Immature natural killer cell (primary cell): ENCODE measurements around the gene SLC9A9. TPM values are rescaled to one million over a fixed set of nuclear protein-coding genes. Genes with fewer than 3 reads are reported as not detected.
"Not testable (repeated sequence)": the region's sequence is repeated elsewhere in the genome, so short reads cannot be mapped to it uniquely, and the experiment has no call there.

Source experiments
- DNase-seq, 3 donors: peaks; one replicate each; pipeline ENCODE4 v3.0.0; 2022; ENCODE audit warnings: mixed read lengths in 1 of 3
- H3K27ac Mint-ChIP-seq, 6 donors: one replicate each; pipeline ENCODE4 v1.8.0; 2020; ENCODE audit warnings: mixed read lengths in 6 of 6, mild to moderate bottlenecking in 5 of 6, inconsistent platforms in 4 of 6, moderate library complexity in 3 of 6
- H3K27me3 Mint-ChIP-seq, 3 donors: one replicate each; pipeline ENCODE4 v1.8.0; 2020 to 2021; ENCODE audit warnings: low read depth in 3 of 3, mild to moderate bottlenecking in 3 of 3, mixed read lengths in 3 of 3, moderate library complexity in 3 of 3, inconsistent platforms in 1 of 3
- H3K36me3 Mint-ChIP-seq, 3 donors: one replicate each; pipeline ENCODE4 v1.8.0; 2020; ENCODE audit warnings: mixed read lengths in 3 of 3, inconsistent platforms in 2 of 3, mild to moderate bottlenecking in 2 of 3
- H3K4me1 Mint-ChIP-seq, 2 donors: one replicate each; pipeline ENCODE4 v1.8.0; 2020; ENCODE audit warnings: inconsistent platforms in 2 of 2, mild to moderate bottlenecking in 2 of 2, mixed read lengths in 2 of 2, moderate library complexity in 1 of 2
- H3K4me3 Mint-ChIP-seq, 5 donors: one replicate each; pipeline ENCODE4 v1.8.0; 2020; ENCODE audit warnings: mild to moderate bottlenecking in 5 of 5, mixed read lengths in 5 of 5, inconsistent platforms in 3 of 5, moderate library complexity in 3 of 5
- H3K9me3 Mint-ChIP-seq, 6 donors: one replicate each; pipeline ENCODE4 v1.8.0; 2020; ENCODE audit warnings: mild to moderate bottlenecking in 6 of 6, mixed read lengths in 6 of 6, inconsistent platforms in 4 of 6, moderate library complexity in 3 of 6
- polyA plus RNA-seq, 3 donors: library from polyadenylated mRNA; unstranded; fragments of 300-500 nt; fragmentation: Illumina TruSeq; gene quantifications; one replicate each; pipeline ENCODE4 v1.2.3, GENCODE V29; 2021

The SLC9A9 gene
- 10 to 100 TPM; 17.2 to 21.3 (median 19.7) TPM for polyA plus RNA-seq

DNA sequence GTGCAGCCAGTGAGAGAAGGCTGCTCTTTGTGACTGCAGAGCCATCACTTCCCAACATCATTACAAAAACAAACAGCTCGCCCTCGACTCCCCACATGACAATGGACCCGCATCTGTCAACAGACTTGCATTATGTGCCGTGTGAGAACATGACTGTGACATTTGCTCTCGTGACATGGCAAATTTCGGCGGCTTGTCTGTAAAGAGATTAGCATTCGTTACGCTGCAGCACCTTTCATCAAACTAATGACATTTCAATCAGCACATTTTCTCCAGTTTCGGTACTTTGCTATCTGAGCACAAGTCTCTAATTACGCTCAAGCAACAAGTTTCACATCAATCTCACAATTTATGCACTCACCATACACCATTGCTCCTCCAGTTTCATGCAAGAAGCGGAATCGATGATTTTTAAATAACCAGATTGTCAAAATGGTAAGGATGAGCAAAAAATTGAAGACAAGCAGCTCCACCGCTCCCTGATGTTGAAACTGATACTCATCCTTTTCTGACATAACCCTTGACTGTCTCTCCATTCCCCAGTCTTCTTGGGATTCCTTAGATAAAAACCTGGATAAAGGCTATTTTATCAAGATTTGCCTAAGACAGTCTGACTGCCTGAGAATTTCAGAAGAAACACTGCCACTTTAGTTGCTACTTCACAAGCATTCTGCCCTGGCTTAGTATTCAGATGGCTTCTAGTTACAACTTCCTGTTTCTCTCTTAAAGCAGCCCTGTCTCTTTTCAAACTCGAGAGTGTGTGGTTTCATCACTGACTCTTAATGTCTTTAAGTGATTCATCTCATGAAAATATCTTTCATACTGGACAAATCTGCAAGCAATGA is at the start of gene SLC9A9:
Gene SLC9A9, minus strand, starts transcription at position 682 of the 845 bp plus-strand sequence. Its CDS starts 146 bp downstream, at position 536.
- DNase-seq, result peak; percentile 20 to 48 (median 22)
- H3K36me3 Mint-ChIP-seq, result no peaks in the 10 kb centered on the region
- peak within 1 kb of the TSS; percentile 84 to 97 (median 92) for H3K27ac Mint-ChIP-seq
- H3K27me3 Mint-ChIP-seq, result peaks cover 0 to 3% (median 0%) of the 10 kb centered on the region in 3 donors
- no peaks in the 10 kb centered on the region for H3K9me3 Mint-ChIP-seq
- peak within 1 kb of the TSS; percentile 93 to 98 (median 96) for H3K4me3 Mint-ChIP-seq
- H3K4me1 Mint-ChIP-seq, result peaks cover 26 to 55% of the 10 kb centered on the region in 2 donors

DNA sequence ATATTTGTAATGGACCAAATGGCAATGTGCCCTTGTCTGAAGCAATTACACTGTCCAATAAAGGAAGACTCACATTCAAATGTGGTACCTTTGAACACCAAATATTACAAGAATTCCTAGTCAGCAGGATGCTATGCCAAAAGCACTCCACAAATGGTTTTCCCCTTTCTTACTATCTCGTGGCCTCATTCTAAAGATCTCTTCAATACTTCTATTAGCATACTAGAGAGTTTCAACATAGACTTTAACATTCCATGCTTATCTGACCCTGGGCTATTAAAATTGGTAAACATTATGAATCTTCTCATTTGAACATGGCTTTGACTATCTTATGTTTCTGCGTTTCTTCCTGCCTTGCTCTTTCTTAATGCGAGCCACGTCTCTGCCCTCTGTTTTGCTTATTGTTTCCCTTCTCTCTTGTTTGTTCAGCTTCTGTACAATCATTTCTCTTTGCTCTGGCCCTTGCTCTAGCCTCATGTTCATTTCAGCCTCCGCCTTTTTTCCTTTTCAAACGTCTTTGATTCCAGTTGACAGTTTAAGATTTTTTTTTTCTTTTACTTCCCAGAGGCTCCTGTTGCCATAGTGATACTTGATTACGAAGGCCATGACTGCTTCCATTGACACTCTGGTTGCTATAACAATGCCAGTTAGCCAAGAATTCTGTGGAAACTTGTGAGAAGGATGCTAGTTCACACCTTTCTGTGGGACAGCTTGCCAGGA is 49.5 kb upstream of the SLC9A9 start:
- Mint-ChIP-seq H3K4me3 (no peak overlapping the region), H3K9me3 (no peaks in the 10 kb centered on the region), H3K27ac (no peak overlapping the region), H3K4me1 (no peaks in the 10 kb centered on the region), H3K27me3 (peaks cover 3 to 5% (median 3%) of the 10 kb centered on the region in 3 donors), H3K36me3 (no peaks in the 10 kb centered on the region)
- DNase-seq, result no peak

GRCh38 chr3:143896486-143896885 is 48.2 kb upstream of the SLC9A9 start:
- DNase-seq, result no peak
- H3K27ac Mint-ChIP-seq, result no peak overlapping the region
- no peaks in the 10 kb centered on the region for H3K36me3 Mint-ChIP-seq
- H3K4me1 Mint-ChIP-seq, result no peaks in the 10 kb centered on the region
- peaks cover 3 to 7% (median 5%) of the 10 kb centered on the region in 3 donors for H3K27me3 Mint-ChIP-seq
- no peak overlapping the region for H3K4me3 Mint-ChIP-seq
- peaks cover 0 to 2% (median 0%) of the 10 kb centered on the region in 6 donors for H3K9me3 Mint-ChIP-seq

- no peak for DNase-seq
- H3K4me3 Mint-ChIP-seq, result no peak overlapping the region
Measured at GRCh38 chr3:143895805-143896204, 47.5 kb upstream of the SLC9A9 start.

DNA sequence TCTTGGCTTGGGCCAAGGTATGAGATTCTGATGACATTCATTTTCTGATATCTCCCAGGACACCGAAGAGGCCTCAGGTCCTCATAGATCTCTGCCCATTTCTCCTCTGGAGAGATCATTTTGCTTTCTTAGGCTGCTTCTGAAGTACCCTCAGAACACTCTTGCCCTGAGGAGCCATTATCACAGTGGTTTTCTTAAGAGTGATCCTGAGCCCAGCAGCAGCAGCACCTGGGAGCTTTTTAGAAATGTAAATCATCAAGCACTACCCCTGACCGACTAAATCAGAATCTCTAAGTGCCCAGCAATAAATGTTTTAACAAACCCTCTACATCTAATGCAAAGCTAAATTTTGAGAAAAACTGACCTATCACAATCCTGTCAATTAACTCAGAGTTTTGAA is 40.6 kb upstream of the SLC9A9 start:
- H3K9me3 Mint-ChIP-seq, result peaks cover 0 to 2% (median 0%) of the 10 kb centered on the region in 6 donors
- no peak overlapping the region for H3K27ac Mint-ChIP-seq
- no peaks in the 10 kb centered on the region for H3K36me3 Mint-ChIP-seq
- no peak for DNase-seq
- no peaks in the 10 kb centered on the region for H3K4me1 Mint-ChIP-seq
- H3K4me3 Mint-ChIP-seq, result no peak overlapping the region
- peaks cover 2 to 6% (median 5%) of the 10 kb centered on the region in 3 donors for H3K27me3 Mint-ChIP-seq

More at GRCh38 chr3:143895805-143896204, 47.5 kb upstream of the SLC9A9 start:
- no peaks in the 10 kb centered on the region for H3K36me3 Mint-ChIP-seq
- peaks cover 3 to 7% (median 5%) of the 10 kb centered on the region in 3 donors for H3K27me3 Mint-ChIP-seq
- no peaks in the 10 kb centered on the region for H3K4me1 Mint-ChIP-seq
- H3K9me3 Mint-ChIP-seq, result peaks cover 0 to 2% (median 0%) of the 10 kb centered on the region in 6 donors
- no peak overlapping the region for H3K27ac Mint-ChIP-seq

DNA sequence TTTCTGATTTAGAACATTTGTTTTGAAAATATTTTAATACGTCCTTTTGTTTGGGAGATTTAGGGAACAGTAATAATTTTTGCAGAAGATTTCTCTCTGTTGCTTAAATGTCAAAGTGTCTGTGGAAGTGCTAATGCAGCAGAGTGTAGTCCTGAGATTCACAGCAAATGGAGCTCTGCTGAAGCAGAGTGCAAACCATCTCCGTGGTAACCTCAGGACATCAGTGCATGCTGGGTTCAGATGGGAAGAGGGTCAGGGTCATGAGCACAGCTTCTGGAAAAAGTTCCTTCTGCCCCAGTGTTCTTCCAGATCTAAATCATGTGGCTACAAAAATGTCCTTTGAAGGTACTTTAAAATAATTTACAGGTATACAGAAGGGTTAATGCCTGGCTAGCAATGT is 39.9 kb upstream of the SLC9A9 start:
- no peaks in the 10 kb centered on the region for H3K36me3 Mint-ChIP-seq
- peaks cover 2 to 10% (median 5%) of the 10 kb centered on the region in 3 donors for H3K27me3 Mint-ChIP-seq
- H3K27ac Mint-ChIP-seq, result no peak overlapping the region
- H3K9me3 Mint-ChIP-seq, result peaks cover 0 to 2% (median 0%) of the 10 kb centered on the region in 6 donors
- DNase-seq, result no peak
- H3K4me1 Mint-ChIP-seq, result no peaks in the 10 kb centered on the region
- no peak overlapping the region for H3K4me3 Mint-ChIP-seq

GRCh38 chr3:143885780-143886427 is 37.6 kb upstream of the SLC9A9 start:
- Mint-ChIP-seq H3K27me3 (peaks cover 3 to 8% (median 5%) of the 10 kb centered on the region in 3 donors), H3K4me1 (no peaks in the 10 kb centered on the region), H3K36me3 (no peaks in the 10 kb centered on the region), H3K4me3 (no peak overlapping the region), H3K27ac (no peak overlapping the region), H3K9me3 (no peaks in the 10 kb centered on the region)
- DNase-seq, result peak; percentile 29 to 36 (median 31)

DNA sequence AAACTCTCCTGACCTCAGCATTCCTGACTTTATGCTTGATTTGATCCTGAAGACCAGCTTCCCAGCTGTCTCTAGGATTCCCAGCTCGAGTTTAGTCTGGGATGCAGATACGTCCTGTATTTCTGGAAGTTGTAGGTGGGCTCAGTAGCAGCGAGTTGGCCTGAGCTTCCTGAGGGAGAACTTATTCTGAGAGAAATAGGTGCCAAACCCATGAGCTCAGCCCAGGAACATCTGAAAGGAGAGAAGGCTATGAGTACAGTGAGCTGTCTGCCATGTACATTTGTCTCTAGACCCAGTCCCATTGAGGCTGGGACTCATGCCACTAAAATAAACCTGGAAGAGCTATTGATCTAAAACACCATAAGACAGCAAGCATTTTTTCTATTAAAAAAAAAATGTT is 36.6 kb upstream of the SLC9A9 start:
- H3K36me3 Mint-ChIP-seq, result no peaks in the 10 kb centered on the region
- H3K9me3 Mint-ChIP-seq, result no peaks in the 10 kb centered on the region
- H3K4me3 Mint-ChIP-seq, result no peak overlapping the region
- no peak overlapping the region for H3K27ac Mint-ChIP-seq
- H3K4me1 Mint-ChIP-seq, result no peaks in the 10 kb centered on the region
- peaks cover 3 to 8% (median 5%) of the 10 kb centered on the region in 3 donors for H3K27me3 Mint-ChIP-seq
- DNase-seq, result no peak

DNA sequence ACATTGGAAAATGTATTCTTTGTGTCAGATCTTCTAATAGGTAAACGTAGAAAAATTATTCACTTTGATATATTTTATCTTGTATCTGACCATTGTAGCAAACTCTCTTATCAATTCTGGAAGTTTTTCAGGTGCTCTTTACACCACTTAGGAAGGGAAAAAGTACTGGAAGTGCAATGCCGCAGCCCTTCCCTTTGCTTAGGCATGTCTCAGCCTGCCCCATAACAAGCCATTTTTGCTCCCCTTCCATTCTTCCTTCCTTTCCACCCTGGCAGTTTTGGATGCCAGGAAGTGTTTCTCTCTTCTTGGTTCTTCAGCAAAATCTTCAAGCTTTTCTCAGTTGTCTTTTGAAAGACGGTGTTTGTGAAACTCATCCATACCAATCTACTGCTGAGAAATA is 34.9 kb upstream of the SLC9A9 start:
- H3K36me3 Mint-ChIP-seq, result no peaks in the 10 kb centered on the region
- H3K9me3 Mint-ChIP-seq, result no peaks in the 10 kb centered on the region
- no peaks in the 10 kb centered on the region for H3K4me1 Mint-ChIP-seq
- no peak for DNase-seq
- H3K27ac Mint-ChIP-seq, result no peak overlapping the region
- H3K4me3 Mint-ChIP-seq, result no peak overlapping the region
- H3K27me3 Mint-ChIP-seq, result peaks cover 3 to 8% (median 5%) of the 10 kb centered on the region in 3 donors

DNA sequence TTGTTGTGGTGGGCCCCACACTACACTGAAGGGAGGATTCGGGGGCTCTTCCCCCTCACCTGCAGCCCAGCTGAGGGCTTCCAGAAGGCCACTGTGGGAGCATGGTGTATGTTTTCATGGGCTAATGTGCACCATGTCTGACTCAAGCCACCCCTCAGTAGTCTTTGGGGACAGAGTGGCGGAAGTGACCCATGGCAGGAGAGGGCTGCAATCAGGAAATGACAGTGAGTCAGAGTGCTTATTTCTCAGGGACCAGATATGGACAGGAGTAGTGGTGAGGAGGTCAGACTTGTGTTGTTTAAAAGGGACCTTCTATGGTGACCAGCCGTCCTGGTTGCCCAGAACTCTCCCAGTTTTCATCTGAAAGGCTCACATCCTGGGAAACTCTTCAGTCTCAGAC is 32.8 kb upstream of the SLC9A9 start:
- H3K27me3 Mint-ChIP-seq, result peaks cover 3 to 5% (median 5%) of the 10 kb centered on the region in 3 donors
- no peak overlapping the region for H3K4me3 Mint-ChIP-seq
- DNase-seq, result no peak
- H3K4me1 Mint-ChIP-seq, result no peaks in the 10 kb centered on the region
- no peaks in the 10 kb centered on the region for H3K36me3 Mint-ChIP-seq
- no peak overlapping the region for H3K27ac Mint-ChIP-seq
- no peaks in the 10 kb centered on the region for H3K9me3 Mint-ChIP-seq

DNA sequence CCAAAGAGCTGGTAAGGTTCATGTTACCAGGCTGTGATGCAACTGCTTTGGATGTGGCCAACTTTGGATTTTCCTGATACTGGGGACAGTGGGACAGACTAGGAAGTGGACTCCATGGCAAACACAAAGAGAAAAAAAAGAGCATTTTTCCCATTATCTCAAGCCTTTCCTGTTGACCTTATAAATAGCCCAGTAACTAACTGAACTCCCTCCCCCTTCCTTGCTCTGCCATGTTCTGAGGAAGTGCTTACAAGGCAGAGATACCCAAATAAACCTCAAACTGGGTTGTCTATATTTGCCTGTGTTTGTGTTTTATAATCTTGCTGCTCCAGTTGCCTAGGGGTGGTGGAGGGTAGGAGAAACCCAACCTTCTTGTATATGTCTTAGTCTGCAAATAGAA is 27.3 kb upstream of the SLC9A9 start:
- Mint-ChIP-seq H3K4me3 (no peak overlapping the region), H3K36me3 (no peaks in the 10 kb centered on the region), H3K4me1 (no peaks in the 10 kb centered on the region), H3K9me3 (no peaks in the 10 kb centered on the region), H3K27me3 (peaks cover 2 to 3% (median 2%) of the 10 kb centered on the region in 3 donors), H3K27ac (no peak overlapping the region)
- DNase-seq, result no peak

- not testable (repeated sequence) for H3K27ac Mint-ChIP-seq, H3K4me3 Mint-ChIP-seq, H3K9me3 Mint-ChIP-seq, DNase-seq, H3K4me1 Mint-ChIP-seq, H3K36me3 Mint-ChIP-seq, H3K27me3 Mint-ChIP-seq
Measured at GRCh38 chr3:143873553-143873952, 25.3 kb upstream of the SLC9A9 start.

GRCh38 chr3:143865302-143865701 is 17.0 kb upstream of the SLC9A9 start:
- Mint-ChIP-seq H3K9me3 (peaks cover 0 to 5% (median 0%) of the 10 kb centered on the region in 6 donors), H3K4me3 (no peak overlapping the region), H3K36me3 (no peaks in the 10 kb centered on the region), H3K4me1 (no peaks in the 10 kb centered on the region), H3K27ac (no peak overlapping the region), H3K27me3 (peaks cover 6 to 26% (median 16%) of the 10 kb centered on the region in 3 donors)
- DNase-seq, result no peak
